ENCODE measurements around the gene ZNF580.

The ZNF580 gene

GRCh38 chr19:55596304-55596703 is 44.5 kb upstream of the ZNF580 start:
- TF ChIP-seq ZC3H10 (CRISPR knock-in tag; IDR thresholded peaks at IDR 0.05) (no peak), BACH2 (CRISPR knock-in tag; IDR thresholded peaks at IDR 0.05; ENCODE audit: borderline replicate concordance) (no peak), ISL1 (CRISPR knock-in tag; IDR thresholded peaks at IDR 0.05) (no peak), SNAI2 (CRISPR knock-in tag; IDR thresholded peaks at IDR 0.05) (no peak), POU6F1 (CRISPR knock-in tag; IDR thresholded peaks at IDR 0.05; ENCODE audit: borderline replicate concordance, low read depth) (no peak), TSHZ2 (CRISPR knock-in tag; IDR thresholded peaks at IDR 0.05) (no peak), CSDC2 (CRISPR knock-in tag; IDR thresholded peaks at IDR 0.05) (no peak), ZNF70 (CRISPR knock-in tag; IDR thresholded peaks at IDR 0.05) (no peak), ARNTL (CRISPR knock-in tag; IDR thresholded peaks at IDR 0.05; ENCODE audit: borderline replicate concordance, low read depth) (no peak), TCF4 (CRISPR knock-in tag; IDR thresholded peaks at IDR 0.05; ENCODE audit: borderline replicate concordance) (no peak), PPARA (CRISPR knock-in tag; IDR thresholded peaks at IDR 0.05; ENCODE audit: borderline replicate concordance) (no peak), CSRNP3 (CRISPR knock-in tag; IDR thresholded peaks at IDR 0.05) (no peak), ZNF8 (CRISPR knock-in tag; IDR thresholded peaks at IDR 0.05) (no peak), GLIS3 (CRISPR knock-in tag; IDR thresholded peaks at IDR 0.05) (no peak), ESRRG (CRISPR knock-in tag; IDR thresholded peaks at IDR 0.05) (no peak), OSR1 (CRISPR knock-in tag; IDR thresholded peaks at IDR 0.05) (no peak), ZFP3 (CRISPR knock-in tag; IDR thresholded peaks at IDR 0.05) (no peak), ZFP30 (CRISPR knock-in tag; IDR thresholded peaks at IDR 0.05) (no peak)
- TF ChIP-seq, protein P1, sequence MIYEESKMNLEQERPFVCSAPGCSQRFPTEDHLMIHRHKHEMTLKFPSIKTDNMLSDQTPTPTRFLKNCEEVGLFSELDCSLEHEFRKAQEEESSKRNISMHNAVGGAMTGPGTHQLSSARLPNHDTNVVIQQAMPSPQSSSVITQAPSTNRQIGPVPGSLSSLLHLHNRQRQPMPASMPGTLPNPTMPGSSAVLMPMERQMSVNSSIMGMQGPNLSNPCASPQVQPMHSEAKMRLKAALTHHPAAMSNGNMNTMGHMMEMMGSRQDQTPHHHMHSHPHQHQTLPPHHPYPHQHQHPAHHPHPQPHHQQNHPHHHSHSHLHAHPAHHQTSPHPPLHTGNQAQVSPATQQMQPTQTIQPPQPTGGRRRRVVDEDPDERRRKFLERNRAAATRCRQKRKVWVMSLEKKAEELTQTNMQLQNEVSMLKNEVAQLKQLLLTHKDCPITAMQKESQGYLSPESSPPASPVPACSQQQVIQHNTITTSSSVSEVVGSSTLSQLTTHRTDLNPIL (CRISPR knock-in tag; IDR thresholded peaks at IDR 0.05; ENCODE audit: low read depth), result no peak
- TF ChIP-seq, protein P2, sequence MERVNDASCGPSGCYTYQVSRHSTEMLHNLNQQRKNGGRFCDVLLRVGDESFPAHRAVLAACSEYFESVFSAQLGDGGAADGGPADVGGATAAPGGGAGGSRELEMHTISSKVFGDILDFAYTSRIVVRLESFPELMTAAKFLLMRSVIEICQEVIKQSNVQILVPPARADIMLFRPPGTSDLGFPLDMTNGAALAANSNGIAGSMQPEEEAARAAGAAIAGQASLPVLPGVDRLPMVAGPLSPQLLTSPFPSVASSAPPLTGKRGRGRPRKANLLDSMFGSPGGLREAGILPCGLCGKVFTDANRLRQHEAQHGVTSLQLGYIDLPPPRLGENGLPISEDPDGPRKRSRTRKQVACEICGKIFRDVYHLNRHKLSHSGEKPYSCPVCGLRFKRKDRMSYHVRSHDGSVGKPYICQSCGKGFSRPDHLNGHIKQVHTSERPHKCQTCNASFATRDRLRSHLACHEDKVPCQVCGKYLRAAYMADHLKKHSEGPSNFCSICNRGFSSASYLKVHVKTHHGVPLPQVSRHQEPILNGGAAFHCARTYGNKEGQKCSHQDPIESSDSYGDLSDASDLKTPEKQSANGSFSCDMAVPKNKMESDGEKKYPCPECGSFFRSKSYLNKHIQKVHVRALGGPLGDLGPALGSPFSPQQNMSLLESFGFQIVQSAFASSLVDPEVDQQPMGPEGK (CRISPR knock-in tag; IDR thresholded peaks at IDR 0.05; ENCODE audit: borderline replicate concordance), result no peak
- no peak for ATAC-seq

DNA sequence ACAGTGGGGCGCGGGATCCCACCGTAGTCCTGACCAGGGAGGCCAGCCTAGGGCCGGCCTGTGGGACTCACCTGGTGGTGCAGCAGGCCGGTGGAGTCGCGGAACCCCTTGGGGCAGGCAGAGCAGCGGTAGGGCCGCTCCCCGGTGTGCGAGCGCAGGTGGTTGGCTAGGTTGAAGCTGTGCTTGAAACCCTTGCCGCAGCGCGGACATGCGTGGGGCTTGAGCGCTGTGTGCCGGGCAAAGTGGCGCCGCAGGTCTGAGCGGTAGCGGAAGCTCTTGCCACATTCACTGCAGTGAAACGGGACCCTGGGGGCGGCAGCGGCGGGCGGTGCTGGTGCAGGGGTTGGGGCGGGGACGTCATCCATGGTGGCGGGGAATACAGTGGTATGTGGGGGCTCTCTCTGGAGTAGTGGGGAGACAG is 43.3 kb upstream of the ZNF580 start:
- no peak for ATAC-seq
- TF ChIP-seq ZNF70 (CRISPR knock-in tag; IDR thresholded peaks at IDR 0.05) (no peak), CSRNP3 (CRISPR knock-in tag; IDR thresholded peaks at IDR 0.05) (no peak), SNAI2 (CRISPR knock-in tag; IDR thresholded peaks at IDR 0.05) (no peak), BACH2 (CRISPR knock-in tag; IDR thresholded peaks at IDR 0.05; ENCODE audit: borderline replicate concordance) (no peak), ZNF8 (CRISPR knock-in tag; IDR thresholded peaks at IDR 0.05) (no peak), TSHZ2 (CRISPR knock-in tag; IDR thresholded peaks at IDR 0.05) (no peak), TOX (CRISPR knock-in tag; IDR thresholded peaks at IDR 0.05; ENCODE audit: borderline replicate concordance) (no peak), PPARA (CRISPR knock-in tag; IDR thresholded peaks at IDR 0.05; ENCODE audit: borderline replicate concordance) (no peak), ZNF565 (CRISPR knock-in tag; conservative IDR thresholded peaks at IDR 0.05; ENCODE audit: low read depth) (no peak), ISL1 (CRISPR knock-in tag; IDR thresholded peaks at IDR 0.05) (no peak), TCF4 (CRISPR knock-in tag; IDR thresholded peaks at IDR 0.05; ENCODE audit: borderline replicate concordance) (no peak), GLIS3 (CRISPR knock-in tag; IDR thresholded peaks at IDR 0.05) (no peak)
- TF ChIP-seq, protein P1 (CRISPR knock-in tag; IDR thresholded peaks at IDR 0.05; ENCODE audit: low read depth), result no peak
